GM19025 (cell line): ENCODE measurements around the gene SOX18.
A peak's percentile ranks its signal among the peaks of the same experiment; 100 is the strongest.

ENCODE experiments used
- ATAC-seq: cut with Tn5 transposase; IDR thresholded peaks from one replicate; pipeline ENCODE4 v1.9.1; 2021; ENCODE audit warnings: mild to moderate bottlenecking, low read depth, moderate library complexity; ENCODE audit not compliant: unreplicated experiment

SOX18 gene

DNA sequence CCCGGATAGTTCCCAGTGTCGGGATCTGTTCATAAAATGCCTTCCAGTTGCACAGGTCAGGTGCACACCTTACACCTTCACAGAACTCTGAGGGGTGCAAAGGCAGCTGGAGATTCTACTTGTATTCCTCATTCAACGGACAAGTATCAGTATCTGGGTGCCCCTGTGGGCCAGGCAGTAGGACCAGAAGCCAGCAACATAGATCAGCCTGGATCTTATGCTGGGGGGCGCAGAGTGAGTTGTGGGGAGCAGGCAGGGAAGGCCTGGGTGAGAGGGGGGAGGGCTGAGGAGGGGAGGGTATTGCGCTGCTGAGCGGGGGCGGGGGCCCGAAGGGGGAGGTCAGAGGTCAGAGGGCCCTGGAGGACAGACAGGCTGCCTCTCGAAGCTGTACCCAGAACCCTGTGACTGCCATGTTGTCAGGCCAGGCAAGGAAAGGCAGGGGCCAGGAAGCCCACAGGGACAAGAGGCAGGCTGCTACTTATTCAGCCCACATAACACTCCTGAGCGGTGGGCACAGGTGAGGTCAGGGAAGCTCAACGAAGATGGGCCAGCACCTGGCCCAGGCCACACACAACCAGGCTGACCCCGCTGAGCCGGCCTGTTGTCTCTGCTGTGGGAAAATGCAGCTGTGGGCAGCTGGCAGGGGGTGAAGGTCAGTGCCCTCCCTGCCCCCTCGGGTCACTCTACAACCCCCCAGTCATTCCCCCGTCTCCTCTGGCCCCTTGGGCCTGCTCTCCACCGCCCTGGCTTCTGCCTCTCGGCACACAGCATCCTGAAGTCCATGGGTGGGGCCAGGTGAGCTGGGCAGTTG lies 31.6 kb upstream of the SOX18 start:
- ATAC-seq, result no peak

GRCh38 chr20:64080013-64080812 lies 30.8 kb upstream of the SOX18 start, which contains the start of gene OPRL1:
Gene OPRL1 (plus strand): TSS chr20:64080082. CDS start chr20:64092721, 12,639 bp downstream.
- no peak for ATAC-seq

DNA sequence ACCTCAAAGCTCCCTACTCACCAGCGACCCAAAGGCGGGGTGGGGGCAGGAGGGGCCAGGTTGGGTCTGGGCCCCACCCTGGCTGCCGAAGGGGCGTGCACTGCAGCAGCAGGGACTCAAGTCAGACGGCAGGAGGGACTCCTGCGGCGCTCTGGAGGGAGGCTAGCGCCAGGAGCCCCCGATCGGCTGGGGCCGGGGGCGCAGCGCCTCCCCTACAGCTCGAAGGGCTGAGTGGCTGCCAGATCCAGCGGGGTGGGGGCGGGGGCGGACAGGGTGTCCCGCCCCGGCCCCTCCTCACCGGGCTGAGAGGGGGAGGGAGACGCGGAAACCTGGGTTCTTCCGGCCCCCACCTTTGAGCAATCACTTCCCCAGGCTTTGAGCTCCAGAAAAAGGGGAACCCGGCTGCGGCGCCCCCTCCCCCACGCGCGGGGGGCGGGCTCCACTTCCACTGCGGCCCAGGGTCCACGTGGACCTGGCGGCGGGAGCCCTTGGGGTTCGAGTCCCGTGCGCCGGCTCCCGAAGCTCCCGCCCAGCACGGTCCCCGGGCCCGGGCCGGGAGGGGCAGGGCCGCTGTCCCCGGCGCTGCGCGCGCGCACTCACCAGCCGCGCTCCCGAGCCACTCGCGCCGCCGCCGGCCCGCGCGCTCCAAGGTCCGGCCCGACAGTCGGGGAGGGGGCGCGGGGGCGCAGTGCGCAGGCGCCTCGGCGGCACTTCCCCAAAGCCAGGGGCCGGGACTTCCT lies 30.0 kb upstream of the SOX18 start, which contains the start of gene RGS19:
TSS of gene RGS19 (minus strand) at position 246 of the 740 bp plus-strand sequence. CDS start 2,632 bp downstream, outside the sequence.
- ATAC-seq, result peak; percentile 49

DNA sequence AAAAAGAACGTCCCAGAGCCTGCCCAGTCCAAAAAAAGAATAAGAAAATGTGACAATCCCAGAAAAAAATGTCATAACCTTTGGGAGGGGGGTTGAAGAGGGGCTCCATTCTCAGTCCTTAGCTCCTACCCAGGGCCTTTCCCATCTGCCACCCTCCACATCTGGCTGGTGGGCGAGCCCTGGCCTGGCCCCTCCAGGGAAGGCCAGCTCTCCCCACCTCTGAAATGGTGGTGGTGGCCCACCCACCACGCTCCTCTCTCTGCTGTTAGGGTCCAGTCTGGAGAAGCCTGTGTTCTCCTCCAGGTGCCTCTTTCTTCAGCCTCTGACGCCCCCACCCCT lies 29.5 kb upstream of the SOX18 start:
- ATAC-seq, result no peak

DNA sequence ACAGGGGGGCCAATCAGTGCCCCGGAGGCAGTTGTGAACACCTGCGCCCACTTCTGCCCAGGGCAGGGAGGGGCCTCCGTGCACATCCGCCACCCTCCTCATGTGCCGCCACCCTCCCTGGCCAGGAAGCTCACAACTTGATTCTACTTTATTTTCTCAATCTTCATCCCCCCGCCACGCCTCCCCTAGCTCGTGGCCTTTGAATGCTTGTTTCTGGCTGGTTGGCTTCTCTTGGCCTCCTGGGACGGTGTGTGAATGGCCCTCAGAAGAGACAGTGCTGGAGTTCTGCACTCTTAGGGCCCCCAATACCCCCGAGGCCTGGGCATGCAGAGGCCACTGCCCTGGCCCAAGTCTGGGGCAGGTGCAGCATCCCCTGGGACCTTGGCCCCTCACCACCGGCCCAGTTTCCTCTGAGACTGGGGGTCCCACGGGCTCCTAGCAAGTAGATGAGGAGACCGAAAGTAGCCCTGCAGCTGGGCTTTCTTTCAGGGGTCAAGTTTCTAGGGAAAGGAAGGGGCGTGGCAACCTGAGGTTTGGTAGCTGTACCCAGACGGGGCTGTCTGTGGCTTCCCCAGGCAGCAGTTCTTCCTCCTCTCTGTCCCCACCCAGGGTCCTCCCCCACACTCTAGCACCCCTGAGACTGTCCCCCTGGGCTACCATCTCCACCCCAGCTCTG lies 28.6 kb upstream of the SOX18 start:
- no peak for ATAC-seq

- no peak for ATAC-seq
These were observed 28.1 kb upstream of the SOX18 start for GRCh38 chr20:64077541-64077875.

DNA sequence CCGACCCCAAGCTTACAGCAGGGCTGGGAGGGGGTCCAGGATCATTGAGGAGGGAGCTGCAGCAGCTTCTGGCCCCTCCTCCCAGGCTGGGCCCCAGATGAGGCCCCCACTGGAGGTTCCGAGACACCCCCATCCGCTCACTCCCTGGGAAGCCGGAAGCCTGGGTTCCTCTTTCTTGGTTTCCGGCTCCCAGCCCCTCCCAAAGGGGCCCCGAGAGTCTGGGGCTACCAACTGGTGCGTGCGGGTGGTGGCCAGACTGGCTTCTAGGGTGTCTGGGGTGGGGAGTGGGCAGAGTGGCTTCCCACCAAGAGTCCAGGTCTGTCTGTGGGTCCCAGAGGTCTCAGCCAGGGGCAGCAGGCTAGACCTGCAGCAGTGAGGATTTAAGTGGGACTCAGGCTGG lies 27.7 kb upstream of the SOX18 start:
- no peak for ATAC-seq

DNA sequence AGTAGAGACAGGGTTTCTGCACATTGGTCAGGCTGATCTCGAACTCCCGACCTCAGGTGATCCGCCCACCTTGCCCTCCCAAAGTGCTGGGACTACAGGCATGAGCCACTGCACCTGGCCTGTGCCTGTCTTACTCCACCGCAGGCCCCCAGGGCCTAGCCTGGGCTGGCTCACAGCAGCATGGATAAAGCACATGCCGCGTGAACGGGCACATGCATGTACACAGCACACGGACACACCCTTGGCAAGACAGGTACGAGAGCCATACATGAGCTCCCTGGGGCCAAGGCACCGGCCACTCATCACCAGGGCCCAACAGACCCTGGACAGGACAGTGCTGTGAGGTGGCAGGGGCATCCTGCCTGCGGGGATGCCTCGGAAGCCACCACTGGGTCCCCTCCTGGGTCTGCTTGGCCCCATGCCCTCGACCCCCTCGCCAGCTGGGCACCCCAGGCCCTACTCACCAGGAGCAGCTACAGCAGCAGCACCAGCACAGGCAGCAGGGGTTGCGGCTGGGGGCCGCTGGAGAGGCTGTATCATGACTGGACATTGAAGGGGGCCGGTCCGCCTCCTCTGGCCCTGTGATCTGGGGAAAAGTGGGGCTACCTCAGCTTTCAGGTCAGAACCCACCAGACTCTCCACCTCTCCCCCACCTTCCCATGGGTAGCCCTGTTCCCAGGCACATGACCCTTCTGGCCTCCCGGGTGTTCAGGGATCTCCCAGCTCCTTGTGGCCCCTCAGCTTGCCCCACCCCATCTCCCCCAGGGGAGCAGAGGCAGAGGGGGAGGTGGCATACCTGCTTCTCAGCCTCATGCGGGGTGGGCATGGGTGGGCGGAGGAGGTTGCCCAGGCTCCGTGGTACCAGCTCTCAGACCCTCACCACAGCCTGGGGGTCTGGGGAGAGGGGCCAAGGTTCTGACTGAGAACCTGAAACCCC lies 26.9 kb upstream of the SOX18 start:
- no peak for ATAC-seq

- ATAC-seq, result no peak
These were observed 26.1 kb upstream of the SOX18 start for GRCh38 chr20:64075556-64075955.

GRCh38 chr20:64074963-64075362 lies 25.5 kb upstream of the SOX18 start:
- ATAC-seq, result no peak

- no peak for ATAC-seq
These were observed 24.8 kb upstream of the SOX18 start for GRCh38 chr20:64074184-64074789.

- ATAC-seq, result no peak
These were observed 24.2 kb upstream of the SOX18 start for GRCh38 chr20:64073476-64074183.

DNA sequence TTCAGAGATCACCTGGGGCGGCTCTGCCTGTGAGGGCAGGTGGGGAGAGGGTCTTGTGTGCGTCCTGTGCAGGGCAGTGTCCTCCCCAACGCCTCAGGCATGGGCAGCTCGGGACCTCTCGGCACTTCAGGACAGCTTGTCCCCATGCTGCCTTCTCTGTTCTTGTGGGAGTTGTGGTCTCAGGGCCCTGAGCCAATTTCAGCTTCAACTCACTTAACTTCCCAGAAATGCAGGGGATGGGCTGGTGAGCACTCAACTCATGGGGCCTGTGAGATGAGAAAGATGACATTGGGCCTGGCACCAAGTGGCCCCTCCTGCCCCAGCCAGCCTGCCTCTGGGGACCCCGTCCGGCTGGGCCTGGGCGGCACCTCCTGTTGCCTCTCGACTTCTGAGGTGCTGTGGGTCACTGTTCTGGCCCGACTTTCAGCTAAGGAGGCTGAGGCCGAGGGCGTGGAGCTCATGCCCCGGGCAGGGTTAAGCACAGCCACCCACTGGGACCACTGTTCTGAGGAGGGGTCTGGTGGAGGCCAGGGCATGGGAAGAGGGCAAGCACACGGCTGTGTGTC lies 23.1 kb upstream of the SOX18 start:
- no peak for ATAC-seq

GRCh38 chr20:64071341-64072332 lies 22.2 kb upstream of the SOX18 start:
- no peak for ATAC-seq

- ATAC-seq, result no peak
These were observed 21.0 kb upstream of the SOX18 start for GRCh38 chr20:64070244-64070993.

- ATAC-seq, result no peak
These were observed 20.3 kb upstream of the SOX18 start for GRCh38 chr20:64069614-64070243.
